ENCODE measurements around the gene HES2.
"Not testable (repeated sequence)": the region's sequence is repeated elsewhere in the genome, so short reads cannot be mapped to it uniquely, and the experiment has no call there.

Gene HES2

DNA sequence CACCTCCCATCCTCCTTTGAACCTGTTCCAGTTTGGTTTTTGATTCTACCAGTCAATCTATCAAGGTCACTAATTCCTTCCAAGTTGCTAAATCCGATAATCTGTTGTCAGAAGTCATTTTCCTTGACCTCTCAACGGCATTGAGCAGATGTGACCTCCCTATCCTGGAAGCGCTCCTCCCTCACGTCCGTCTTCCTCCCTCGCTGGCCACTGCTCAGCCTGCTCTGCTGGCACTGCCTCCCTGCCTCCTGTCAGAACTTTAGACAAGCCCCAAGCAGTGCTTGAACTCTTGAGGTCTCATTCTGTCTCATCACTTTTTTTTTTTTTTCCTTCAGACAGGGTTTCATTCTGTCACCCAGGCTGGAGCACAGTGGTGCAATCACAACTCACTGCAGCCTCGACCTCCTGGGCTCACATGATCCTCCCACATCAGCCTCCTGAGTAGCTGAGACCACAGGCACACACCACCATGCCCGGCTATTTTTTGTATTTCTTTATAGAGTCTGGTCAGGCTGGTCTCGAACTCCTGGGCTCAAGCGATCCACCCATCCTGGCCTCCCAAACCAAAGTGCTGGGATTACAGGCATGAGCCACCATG, 21.8 kb downstream of the HES2 start:
- no peak for TF ChIP-seq CTCF (conservative IDR thresholded peaks at IDR 0.05; ENCODE audit: control insufficient read depth, insufficient read depth, low read depth, low read length)
- no peak for DNase-seq (ENCODE audit: low read depth)
- no peak overlapping the region for H3K4me3 ChIP-seq (ENCODE audit: control insufficient read depth, low read depth, low read length)

DNA sequence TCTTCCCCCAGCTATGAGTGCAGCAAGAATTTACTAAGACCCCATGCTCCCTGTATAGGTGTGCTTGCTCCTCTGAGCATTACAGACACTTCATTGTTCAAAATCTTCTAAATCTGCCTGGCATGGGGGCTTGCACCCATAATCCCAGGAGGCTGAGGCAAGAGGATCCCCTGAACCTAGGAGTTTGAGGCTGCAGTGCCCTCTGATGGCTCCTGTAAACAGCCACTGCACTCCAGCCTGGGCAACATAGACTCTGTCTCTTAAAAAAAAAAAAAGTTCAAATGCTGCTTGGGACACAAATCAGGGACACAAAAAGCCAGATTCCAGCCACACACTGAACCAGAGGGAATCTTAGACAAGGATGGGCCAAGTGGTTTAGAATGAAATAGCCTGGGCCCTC, 22.7 kb downstream of the HES2 start:
- peak; percentile 8 for TF ChIP-seq CTCF (conservative IDR thresholded peaks at IDR 0.05; ENCODE audit: control insufficient read depth, insufficient read depth, low read depth, low read length)
- no peak overlapping the region for H3K4me3 ChIP-seq (ENCODE audit: control insufficient read depth, low read depth, low read length)
- DNase-seq (ENCODE audit: low read depth) = no peak

DNA sequence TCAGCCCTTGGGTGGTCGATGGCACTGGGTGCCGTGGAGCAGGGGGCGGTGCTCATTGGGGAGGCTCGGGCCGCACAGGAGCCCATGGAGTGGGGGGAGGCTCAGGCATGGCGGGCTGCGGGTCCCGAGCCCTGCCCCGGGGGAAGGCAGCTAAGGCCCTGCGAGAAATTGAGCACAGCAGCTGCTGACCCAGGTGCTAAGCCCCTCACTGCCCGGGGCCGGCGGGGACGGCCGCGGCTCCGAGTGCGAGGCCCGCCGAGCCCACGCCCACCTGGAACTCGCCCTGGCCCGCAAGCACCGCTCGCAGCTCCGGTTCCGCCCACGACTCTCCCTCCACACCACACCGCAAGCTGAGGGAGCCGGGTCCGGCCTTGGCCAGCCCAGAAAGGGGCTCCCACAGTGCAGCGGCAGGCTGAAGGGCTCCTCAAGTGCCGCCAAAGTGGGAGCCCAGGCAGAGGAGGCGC, 23.9 kb downstream of the HES2 start:
- H3K4me3 ChIP-seq (ENCODE audit: control insufficient read depth, low read depth, low read length); DNase-seq (ENCODE audit: low read depth): not testable (repeated sequence)

GRCh38 chr1:6395130-6395529, 24.6 kb downstream of the HES2 start:
- DNase-seq (ENCODE audit: low read depth); H3K4me3 ChIP-seq (ENCODE audit: control insufficient read depth, low read depth, low read length): not testable (repeated sequence)

GRCh38 chr1:6393400-6394187, 26.1 kb downstream of the HES2 start, which contains the start of gene ACOT7:
ACOT7 (minus strand) TSS chr1:6393767; CDS start chr1:6393399, 368 bp downstream.
- H3K4me3 ChIP-seq (ENCODE audit: control insufficient read depth, low read depth, low read length) = peak within 1 kb of the TSS; percentile 59
- peak; percentile 17 for TF ChIP-seq CTCF (conservative IDR thresholded peaks at IDR 0.05; ENCODE audit: control insufficient read depth, insufficient read depth, low read depth, low read length)
- peak; percentile 75 for DNase-seq (ENCODE audit: low read depth)

DNA sequence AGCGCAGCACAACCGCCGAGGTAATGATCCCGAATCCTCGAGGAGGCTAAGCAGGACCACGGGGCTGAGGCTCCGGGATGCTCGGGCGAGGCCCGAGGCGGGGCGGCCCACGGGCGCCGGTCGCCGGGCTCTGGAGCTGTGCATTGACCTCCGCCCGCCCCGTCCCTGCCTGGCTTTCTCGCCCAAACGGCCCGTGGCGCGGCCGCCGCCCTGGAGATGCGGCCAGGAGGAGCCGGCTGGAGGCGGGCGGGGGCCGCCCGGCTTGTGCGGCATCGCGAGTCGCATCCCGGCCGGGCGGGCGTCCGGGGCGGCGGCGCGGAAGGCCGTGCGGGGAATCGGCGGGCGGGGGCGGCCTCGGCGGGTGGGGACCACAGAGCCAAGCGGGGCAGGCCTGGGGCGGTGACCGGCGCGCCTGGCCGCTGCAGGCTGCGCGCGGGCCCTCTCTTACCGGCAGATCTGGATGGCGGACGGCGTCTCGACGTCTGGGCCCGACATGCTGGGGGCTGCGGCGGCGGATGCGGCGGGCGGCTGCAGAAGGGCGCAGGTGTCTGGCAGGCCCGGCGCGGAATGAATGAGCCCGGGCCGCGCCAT, 26.8 kb downstream of the HES2 start:
- H3K4me3 ChIP-seq (ENCODE audit: control insufficient read depth, low read depth, low read length) = peak overlapping the region; percentile 59
- no peak for TF ChIP-seq CTCF (conservative IDR thresholded peaks at IDR 0.05; ENCODE audit: control insufficient read depth, insufficient read depth, low read depth, low read length)
- DNase-seq (ENCODE audit: low read depth) = no peak

- DNase-seq (ENCODE audit: low read depth) = no peak
- no peak for TF ChIP-seq CTCF (conservative IDR thresholded peaks at IDR 0.05; ENCODE audit: control insufficient read depth, insufficient read depth, low read depth, low read length)
- peak overlapping the region; percentile 59 for H3K4me3 ChIP-seq (ENCODE audit: control insufficient read depth, low read depth, low read length)
Measured at GRCh38 chr1:6391951-6392808, 27.5 kb downstream of the HES2 start.
